GM12878 (cell line): ENCODE results near the gene TSPAN2. TPM values are rescaled to one million over a fixed set of nuclear protein-coding genes. Genes with fewer than 3 reads are reported as not detected.

Experiments
- ATAC-seq: fragments of 200-7000 bp; cut with Tn5 transposase; 3 replicates; pipeline ENCODE4 v1.9.1; 2020; ENCODE audit warnings: mild to moderate bottlenecking, moderate library complexity
- BruUV-seq: library from RNA; stranded (reverse); fragments of 400-500 nt; replicated peaks from 2 replicates; lab custom pipeline; 2021; lab: Mats Ljungman, UMichigan
- CTCF ChIA-PET: fragments of 300-600 bp; sonication (Branson Sonifier 250); formaldehyde crosslinking; extraction: SDS; loops from one replicate; lab custom pipeline; 2021; ENCODE audit warnings: inconsistent platforms; lab: Yijun Ruan, JAX
- POLR2A ChIA-PET: fragments of 350-600 bp; formaldehyde crosslinking; extraction: SDS; loops from one replicate; lab custom pipeline; 2021; ENCODE audit warnings: inconsistent platforms; lab: Charles Lee
- RAD21 ChIA-PET: fragments of 300-600 bp; sonication (Branson Sonifier 250); formaldehyde crosslinking; loops from one replicate; lab custom pipeline; 2023; ENCODE audit warnings: antibody characterized with exemption; ENCODE audit not compliant: unreplicated experiment; lab: Charles Lee
- SMC1A ChIA-PET: fragments of 300-600 bp; sonication (Branson Sonifier 250); formaldehyde crosslinking; loops from one replicate; lab custom pipeline; 2023; ENCODE audit not compliant: unreplicated experiment, uncharacterized antibody; lab: Charles Lee
- DNase-seq: peaks from one replicate; pipeline ENCODE4 v3.0.0-alpha.2; 2011; ENCODE audit warnings: low read depth, low spot score
- FAIRE-seq: peaks from 3 replicates; lab custom pipeline; 2011; peaks lifted over from hg19 to GRCh38; lab: Jason Lieb, UNC
- H2AFZ ChIP-seq: 2 replicates; pipeline ENCODE4 v1.6.0; 2011; ENCODE audit warnings: low read depth, low read length, control low read depth; ENCODE audit not compliant: control insufficient read depth
- H3K27ac ChIP-seq: 2 replicates; pipeline ENCODE4 v1.5.1; 2011; ENCODE audit warnings: control low read depth; ENCODE audit not compliant: control insufficient read depth, insufficient read depth
- H3K27me3 ChIP-seq, 2 experiments: replicated peaks in 1 of 2; 2 replicates each; pipeline versions ENCODE4 v1.6.0 to v1.6.1; 2011; ENCODE audit warnings: low read length in 1 of 2; ENCODE audit not compliant: control insufficient read depth in 2 of 2, insufficient read depth in 2 of 2
- H3K36me3 ChIP-seq, 2 experiments: 2 replicates each; pipeline ENCODE4 v1.5.1; 2011; ENCODE audit warnings: low read length in 1 of 2; ENCODE audit not compliant: control insufficient read depth in 2 of 2, insufficient read depth in 2 of 2
- H3K4me1 ChIP-seq: 2 replicates; pipeline ENCODE4 v1.6.1; 2011; ENCODE audit warnings: mild to moderate bottlenecking, low read length, moderate library complexity, mixed read lengths; ENCODE audit not compliant: control insufficient read depth, insufficient read depth
- H3K4me2 ChIP-seq: 2 replicates; pipeline ENCODE4 v1.6.0; 2011; ENCODE audit warnings: control low read depth; ENCODE audit not compliant: control insufficient read depth, insufficient read depth
- H3K4me3 ChIP-seq: fragments of 200-600 bp; sonication (generic); 2 replicates; pipeline ENCODE4 v1.5.1; 2016
- H3K79me2 ChIP-seq: 2 replicates; pipeline ENCODE4 v1.6.0; 2011; ENCODE audit warnings: low read length; ENCODE audit not compliant: control insufficient read depth, insufficient read depth
- H3K9ac ChIP-seq: 2 replicates; pipeline ENCODE4 v1.8.0; 2011; ENCODE audit warnings: low read length, control low read depth, mixed read lengths; ENCODE audit not compliant: control insufficient read depth, insufficient read depth
- H3K9me3 ChIP-seq: replicated peaks from 3 replicates; pipeline ENCODE4 v1.5.1; 2011; ENCODE audit warnings: mild to moderate bottlenecking, low read length; ENCODE audit not compliant: control insufficient read depth, insufficient read depth
- H4K20me1 ChIP-seq: 2 replicates; pipeline ENCODE4 v1.6.0; 2011; ENCODE audit not compliant: control insufficient read depth, insufficient read depth
- BACH1 ChIP-seq: fragments of 450-650 bp; IDR thresholded peaks from 2 replicates; pipeline ENCODE4 v1.6.1; 2017; ENCODE audit warnings: mild to moderate bottlenecking, borderline replicate concordance
- IKZF1 ChIP-seq: fragments of 450-650 bp; conservative IDR thresholded peaks from 2 replicates; pipeline ENCODE4 v1.6.1; 2017; ENCODE audit warnings: antibody characterized with exemption, mild to moderate bottlenecking
- IRF4 ChIP-seq: IDR thresholded peaks from 2 replicates; pipeline ENCODE4 v1.6.1; 2011; ENCODE audit warnings: low read depth, low read length
- POU2F2 ChIP-seq: IDR thresholded peaks from 3 replicates; pipeline ENCODE4 v1.6.1; 2011; ENCODE audit warnings: low read depth, mild to moderate bottlenecking, low read length, borderline replicate concordance
- RAD21 ChIP-seq: IDR thresholded peaks from 2 replicates; pipeline ENCODE4 v1.6.1; 2011; ENCODE audit warnings: mild to moderate bottlenecking, low read depth, low read length, moderate library complexity; ENCODE audit not compliant: insufficient read depth
- SMARCA5 ChIP-seq: fragments of 450-650 bp; IDR thresholded peaks from 2 replicates; pipeline ENCODE4 v1.6.1; 2017; ENCODE audit warnings: mild to moderate bottlenecking
- SMC3 ChIP-seq: IDR thresholded peaks from 2 replicates; pipeline ENCODE4 v1.6.1; 2011; ENCODE audit warnings: low read length, improper control_type of control experiment, borderline replicate concordance
- YY1 ChIP-seq: IDR thresholded peaks from 2 replicates; pipeline ENCODE4 v1.6.1; 2011; ENCODE audit warnings: low read depth, mild to moderate bottlenecking, low read length
- ZNF274 ChIP-seq: IDR thresholded peaks from one replicate; pipeline ENCODE4 v1.8.0; 2011; ENCODE audit not compliant: insufficient read length, insufficient read depth
- WGBS: methylation state at CpG from one replicate; pipeline ENCODE4 v1.1.6; 2016; ENCODE audit warnings: low lambda C conversion rate; ENCODE audit not compliant: insufficient replicate concordance, insufficient coverage; ENCODE audit errors: missing lambda C conversion rate; 5-methylcytosine and 5-hydroxymethylcytosine counted together
- in situ Hi-C: fragments of 300-500 bp; cut with MboI; formaldehyde crosslinking; loops from 9 replicates; pipeline ENCODE4 v1.14.3; 2018; ENCODE audit warnings: mixed read lengths
- intact Hi-C: fragments of 100-400 bp; cut with micrococcal nuclease; formaldehyde crosslinking; loops from one replicate; pipeline ENCODE4 v1.14.2; 2022; ENCODE audit not compliant: unreplicated experiment
- polyA plus RNA-seq, 11 experiments: library from polyadenylated mRNA; depleted of rRNA in 4 of 11; unstranded in 6 of 11; stranded (reverse) in 5 of 11; fragments of >200 nt; fragmentation: Nextera tagmentation in 4 of 11; fragmentation: Illumina TruSeq in 1 of 11; extraction: Ambion mirVana in 4 of 11; extraction: Trizol in 1 of 11; gene quantifications; 1 replicate in 1 of 11; 2 replicates in 10 of 11; pipeline versions ENCODE4 v1.2.1 to v1.2.3, GENCODE V29; 2011 to 2016; ENCODE audit warnings: inconsistent platforms in 2 of 11, missing spikeins in 2 of 11, low read depth in 1 of 11
- total RNA-seq, 4 experiments: library from RNA; depleted of rRNA in 3 of 4; stranded (reverse); fragments of >200 nt in 3 of 4; fragmentation: Illumina TruSeq in 1 of 4; extraction: Trizol in 1 of 4; gene quantifications; 2 replicates each; pipeline versions ENCODE4 v1.2.1 to v1.2.3, GENCODE V29; 2013 to 2021
- TF ChIP-seq, protein P1 (sequence below), 3 experiments: IDR thresholded peaks in 2 of 3; conservative IDR thresholded peaks in 1 of 3; 2 replicates each; pipeline ENCODE4 v1.5.1; 2011; ENCODE audit warnings: low read depth in 3 of 3, low read length in 3 of 3, mild to moderate bottlenecking in 3 of 3, control low read depth in 2 of 3, moderate library complexity in 2 of 3, inconsistent platforms in 1 of 3, mixed read lengths in 1 of 3; ENCODE audit not compliant: control insufficient read depth in 2 of 3, insufficient read depth in 1 of 3; ENCODE audit errors: extremely low read depth in 1 of 3
- TF ChIP-seq, protein P2 (sequence below): fragments of 450-650 bp; IDR thresholded peaks from 2 replicates; pipeline ENCODE4 v1.6.1; 2016; ENCODE audit warnings: mild to moderate bottlenecking

The TSPAN2 gene
- total and polyA plus RNA-seq, 10 of the 15 experiments (the other 5 are each of a cell fraction or from before 2014, with no cell fraction given) = under 0.01 to 0.73 TPM; not detected in 8

DNA sequence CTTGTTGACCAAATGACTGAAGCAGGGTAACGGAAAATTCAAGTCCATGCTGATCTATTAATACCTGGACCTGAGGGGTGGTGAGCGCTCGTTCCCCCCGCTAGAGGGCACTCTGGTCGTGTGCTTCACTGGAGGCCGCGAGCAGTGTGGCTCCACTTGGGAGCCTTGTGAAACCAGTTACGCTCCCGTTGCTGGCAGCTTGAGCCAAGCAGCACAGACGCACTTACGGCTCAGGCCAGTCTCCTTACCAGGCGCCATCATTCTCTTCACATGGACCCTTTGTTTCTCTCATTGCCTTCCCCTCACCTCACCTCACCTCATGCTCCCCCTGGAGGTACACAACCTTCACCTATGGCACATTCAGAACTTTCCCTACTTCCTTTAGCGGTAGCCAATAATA is 49.7 kb upstream of the TSPAN2 start:
- ChIA-PET SMC1A (interaction anchor here (0.6 to 1.6 kb wide), 4 partner anchors 159 to 631 kb away, joined by 3 to 4 read pairs (median 3); no protein-coding TSS in a partner anchor), POLR2A (no interaction called here), RAD21 (interaction anchor here (1.2 to 7.6 kb wide), 2 partner anchors 128 to 455 kb away, joined by 3 to 45 read pairs; no protein-coding TSS in a partner anchor), CTCF (interaction anchor here (0.9 to 8.5 kb wide), 10 partner anchors 16 to 458 kb away, joined by 3 to 105 read pairs (median 5); no protein-coding TSS in a partner anchor)
- DNase-seq (peak; percentile 9), FAIRE-seq (peak; percentile 73), ATAC-seq (peak; percentile 100)
- H2AFZ ChIP-seq = peak overlapping the region; percentile 39; the same call in 1 of the 2 replicates
- no peak overlapping the region for H3K4me2 ChIP-seq
- no peaks in the 10 kb centered on the region; a peak in 1 of 4 replicates for H3K27me3 ChIP-seq
- 9% methylated on average over 13 of the region's 13 CpGs for WGBS
- no TSS peak for BruUV-seq
- no peaks in the 10 kb centered on the region for H4K20me1 ChIP-seq
- H3K9me3 ChIP-seq = no peaks in the 10 kb centered on the region
- no peak overlapping the region for H3K4me3 ChIP-seq
- no peaks in the 10 kb centered on the region for H3K79me2 ChIP-seq
- H3K9ac ChIP-seq = no peak overlapping the region
- H3K36me3 ChIP-seq = no peaks in the 10 kb centered on the region
- in situ Hi-C loops = loop anchor here (5.0 kb wide), 3 partner anchors 328 to 633 kb away; no protein-coding TSS in a partner anchor
- H3K4me1 ChIP-seq = no peaks in the 10 kb centered on the region
- TF ChIP-seq SMC3 (peak; percentile 89), SMARCA5 (peak; percentile 47; the same call in 1 of the 2 replicates), RAD21 (peak; percentile 77), YY1 (peak; percentile 50; the same call in 1 of the 2 replicates), IRF4 (0 out of 2 replicates have a peak, but pooled peaks have one; percentile 40), POU2F2 (0 out of 3 replicates have a peak, but pooled peaks have one; percentile 12), IKZF1 (0 out of 2 replicates have a peak, but pooled peaks have one; percentile 12), ZNF274 (no peak), BACH1 (no peak)
- TF ChIP-seq, protein P1, sequence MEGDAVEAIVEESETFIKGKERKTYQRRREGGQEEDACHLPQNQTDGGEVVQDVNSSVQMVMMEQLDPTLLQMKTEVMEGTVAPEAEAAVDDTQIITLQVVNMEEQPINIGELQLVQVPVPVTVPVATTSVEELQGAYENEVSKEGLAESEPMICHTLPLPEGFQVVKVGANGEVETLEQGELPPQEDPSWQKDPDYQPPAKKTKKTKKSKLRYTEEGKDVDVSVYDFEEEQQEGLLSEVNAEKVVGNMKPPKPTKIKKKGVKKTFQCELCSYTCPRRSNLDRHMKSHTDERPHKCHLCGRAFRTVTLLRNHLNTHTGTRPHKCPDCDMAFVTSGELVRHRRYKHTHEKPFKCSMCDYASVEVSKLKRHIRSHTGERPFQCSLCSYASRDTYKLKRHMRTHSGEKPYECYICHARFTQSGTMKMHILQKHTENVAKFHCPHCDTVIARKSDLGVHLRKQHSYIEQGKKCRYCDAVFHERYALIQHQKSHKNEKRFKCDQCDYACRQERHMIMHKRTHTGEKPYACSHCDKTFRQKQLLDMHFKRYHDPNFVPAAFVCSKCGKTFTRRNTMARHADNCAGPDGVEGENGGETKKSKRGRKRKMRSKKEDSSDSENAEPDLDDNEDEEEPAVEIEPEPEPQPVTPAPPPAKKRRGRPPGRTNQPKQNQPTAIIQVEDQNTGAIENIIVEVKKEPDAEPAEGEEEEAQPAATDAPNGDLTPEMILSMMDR (IDR thresholded peaks at IDR 0.05 in 2 of 3, conservative IDR thresholded peaks at IDR 0.05 in 1 of 3; ENCODE audit: control insufficient read depth in 2 of 3, extremely low read depth in 1 of 3, insufficient read depth in 1 of 3, low read depth in 3 of 3, low read length in 3 of 3) = peak; percentile 85 to 88 (median 86); a peak in 5 of 6 replicates
- TF ChIP-seq, protein P2, sequence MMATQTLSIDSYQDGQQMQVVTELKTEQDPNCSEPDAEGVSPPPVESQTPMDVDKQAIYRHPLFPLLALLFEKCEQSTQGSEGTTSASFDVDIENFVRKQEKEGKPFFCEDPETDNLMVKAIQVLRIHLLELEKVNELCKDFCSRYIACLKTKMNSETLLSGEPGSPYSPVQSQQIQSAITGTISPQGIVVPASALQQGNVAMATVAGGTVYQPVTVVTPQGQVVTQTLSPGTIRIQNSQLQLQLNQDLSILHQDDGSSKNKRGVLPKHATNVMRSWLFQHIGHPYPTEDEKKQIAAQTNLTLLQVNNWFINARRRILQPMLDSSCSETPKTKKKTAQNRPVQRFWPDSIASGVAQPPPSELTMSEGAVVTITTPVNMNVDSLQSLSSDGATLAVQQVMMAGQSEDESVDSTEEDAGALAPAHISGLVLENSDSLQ = no peak
- intact Hi-C loops = loop anchor here (1.0 to 10.0 kb wide), 4 partner anchors 330 to 633 kb away; no protein-coding TSS in a partner anchor
- H3K27ac ChIP-seq = no peak overlapping the region
